ENCODE data around the gene C1orf198. TPM values are rescaled to one million over a fixed set of nuclear protein-coding genes. Genes with fewer than 3 reads are reported as not detected.

C1orf198 gene
- polyA plus RNA-seq, 2 of the 4 experiments (the other 2 are of a cell fraction), result 12.0 to 20.4 TPM

DNA sequence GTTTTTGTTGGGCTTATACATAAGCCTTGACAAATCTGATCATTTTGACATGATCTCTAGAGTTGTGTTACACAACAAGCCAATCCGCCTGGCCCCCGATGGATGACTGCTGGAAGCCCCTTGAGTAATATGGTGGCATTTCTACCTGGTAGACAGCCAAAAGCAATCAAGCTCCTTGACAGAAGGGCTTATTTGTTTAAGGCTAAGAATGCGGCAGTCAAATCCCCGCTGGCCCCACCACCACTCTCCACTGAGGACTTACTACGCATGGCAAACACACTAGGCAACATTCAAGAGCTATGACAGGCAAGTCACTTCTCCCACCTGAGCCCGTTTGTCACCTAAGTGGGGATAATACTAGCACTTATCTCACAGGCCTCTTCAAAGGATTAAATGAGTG lies 33.4 kb upstream of the C1orf198 start:
- CTCF ChIA-PET, result interaction anchor here (1.4 kb wide), 1 partner anchor 15 kb away, joined by 3 read pairs; no protein-coding TSS in a partner anchor
- no peak for TF ChIP-seq FOXS1 (CRISPR knock-in tag; IDR thresholded peaks at IDR 0.05)
- no peak for TF ChIP-seq ZFP36 (IDR thresholded peaks at IDR 0.05; ENCODE audit: borderline replicate concordance, partially characterized antibody)
- no peak for TF ChIP-seq ZNF302 (CRISPR knock-in tag; IDR thresholded peaks at IDR 0.05)
- TF ChIP-seq MAFK (IDR thresholded peaks at IDR 0.05; ENCODE audit: partially characterized antibody), result no peak
- no peak for TF ChIP-seq JUNB (IDR thresholded peaks at IDR 0.05)
- no peak for TF ChIP-seq CEBPB (IDR thresholded peaks at IDR 0.05)
- TF ChIP-seq, protein P1, sequence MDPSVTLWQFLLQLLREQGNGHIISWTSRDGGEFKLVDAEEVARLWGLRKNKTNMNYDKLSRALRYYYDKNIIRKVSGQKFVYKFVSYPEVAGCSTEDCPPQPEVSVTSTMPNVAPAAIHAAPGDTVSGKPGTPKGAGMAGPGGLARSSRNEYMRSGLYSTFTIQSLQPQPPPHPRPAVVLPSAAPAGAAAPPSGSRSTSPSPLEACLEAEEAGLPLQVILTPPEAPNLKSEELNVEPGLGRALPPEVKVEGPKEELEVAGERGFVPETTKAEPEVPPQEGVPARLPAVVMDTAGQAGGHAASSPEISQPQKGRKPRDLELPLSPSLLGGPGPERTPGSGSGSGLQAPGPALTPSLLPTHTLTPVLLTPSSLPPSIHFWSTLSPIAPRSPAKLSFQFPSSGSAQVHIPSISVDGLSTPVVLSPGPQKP (IDR thresholded peaks at IDR 0.05; ENCODE audit: low read depth, low read length), result no peak
- no peak for TF ChIP-seq JUN (IDR thresholded peaks at IDR 0.05)
- TF ChIP-seq EP300 (IDR thresholded peaks at IDR 0.05), result no peak
- no peak for TF ChIP-seq CBX2 (IDR thresholded peaks at IDR 0.05; ENCODE audit: borderline replicate concordance, low read depth)
- DNase-seq (ENCODE audit: low read depth in 1 of 2, low spot score in 1 of 2) (no peak), ATAC-seq (no peak), FAIRE-seq (no peak)
- no peak overlapping the region for H3K4me2 ChIP-seq
- no peaks in the 10 kb centered on the region for H3K4me1 ChIP-seq
- no peak overlapping the region for H3K4me3 ChIP-seq
- POLR2A ChIA-PET, result no interaction called here
- 92% methylated on average over 6 of the region's 6 CpGs for WGBS (ENCODE audit: missing lambda C conversion rate)
- H3K27ac ChIP-seq, result no peak overlapping the region
- H3K9me3 ChIP-seq, result no peaks in the 10 kb centered on the region

DNA sequence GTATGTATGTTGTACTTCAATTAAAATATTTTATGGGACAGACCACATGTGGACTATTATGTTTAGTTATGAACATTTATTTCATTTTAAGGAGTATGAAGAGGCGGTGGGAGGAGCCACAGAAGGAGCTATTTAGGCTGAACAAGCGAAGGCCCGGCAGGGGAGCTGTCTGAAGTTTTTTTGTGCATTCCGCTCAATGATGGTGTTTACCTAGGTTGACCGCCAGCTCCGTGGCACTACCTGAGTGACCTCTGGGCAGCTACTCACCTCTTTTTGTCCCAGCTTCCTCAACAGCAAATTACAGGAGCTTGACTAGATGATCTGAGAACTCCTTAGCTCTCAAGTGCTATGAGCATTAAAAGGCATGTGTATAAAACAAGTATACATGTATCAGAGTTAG lies 32.7 kb upstream of the C1orf198 start:
- DNase-seq (ENCODE audit: low read depth in 1 of 2, low spot score in 1 of 2), result no peak
- ATAC-seq, result no peak
- Histone ChIP-seq H3K27ac (no peak overlapping the region), H3K4me1 (no peaks in the 10 kb centered on the region), H3K4me3 (no peak overlapping the region), H3K9me3 (no peaks in the 10 kb centered on the region), H3K4me2 (no peak overlapping the region)
- no peak for TF ChIP-seq TFCP2L1 (CRISPR knock-in tag; IDR thresholded peaks at IDR 0.05)
- TF ChIP-seq FOSB (CRISPR knock-in tag; IDR thresholded peaks at IDR 0.05), result no peak
- no peak for TF ChIP-seq JUN (IDR thresholded peaks at IDR 0.05)
- no peak for TF ChIP-seq HDAC2 (IDR thresholded peaks at IDR 0.05)
- TF ChIP-seq MAZ (IDR thresholded peaks at IDR 0.05; ENCODE audit: borderline replicate concordance, low read depth, low read length), result no peak
- TF ChIP-seq, protein P2, sequence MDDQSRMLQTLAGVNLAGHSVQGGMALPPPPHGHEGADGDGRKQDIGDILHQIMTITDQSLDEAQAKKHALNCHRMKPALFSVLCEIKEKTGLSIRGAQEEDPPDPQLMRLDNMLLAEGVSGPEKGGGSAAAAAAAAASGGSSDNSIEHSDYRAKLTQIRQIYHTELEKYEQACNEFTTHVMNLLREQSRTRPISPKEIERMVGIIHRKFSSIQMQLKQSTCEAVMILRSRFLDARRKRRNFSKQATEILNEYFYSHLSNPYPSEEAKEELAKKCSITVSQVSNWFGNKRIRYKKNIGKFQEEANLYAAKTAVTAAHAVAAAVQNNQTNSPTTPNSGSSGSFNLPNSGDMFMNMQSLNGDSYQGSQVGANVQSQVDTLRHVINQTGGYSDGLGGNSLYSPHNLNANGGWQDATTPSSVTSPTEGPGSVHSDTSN (IDR thresholded peaks at IDR 0.05), result no peak
- no peak for TF ChIP-seq ZSCAN20 (CRISPR knock-in tag; IDR thresholded peaks at IDR 0.05)
- TF ChIP-seq ZC3H11A (IDR thresholded peaks at IDR 0.05), result no peak
- TF ChIP-seq GATA3 (IDR thresholded peaks at IDR 0.05; ENCODE audit: borderline replicate concordance), result no peak
- no peak for TF ChIP-seq EHF (CRISPR knock-in tag; IDR thresholded peaks at IDR 0.05)
- no peak for TF ChIP-seq CBX8 (IDR thresholded peaks at IDR 0.05)
- no peak for TF ChIP-seq SMC3 (IDR thresholded peaks at IDR 0.05)
- ChIA-PET POLR2A (no interaction called here), CTCF (interaction anchor here (1.2 to 1.4 kb wide), 2 partner anchors 15 to 17 kb away, joined by 3 to 5 read pairs; no protein-coding TSS in a partner anchor)
- 84% methylated on average over 6 of the region's 6 CpGs for WGBS (ENCODE audit: missing lambda C conversion rate)
- FAIRE-seq, result no peak

DNA sequence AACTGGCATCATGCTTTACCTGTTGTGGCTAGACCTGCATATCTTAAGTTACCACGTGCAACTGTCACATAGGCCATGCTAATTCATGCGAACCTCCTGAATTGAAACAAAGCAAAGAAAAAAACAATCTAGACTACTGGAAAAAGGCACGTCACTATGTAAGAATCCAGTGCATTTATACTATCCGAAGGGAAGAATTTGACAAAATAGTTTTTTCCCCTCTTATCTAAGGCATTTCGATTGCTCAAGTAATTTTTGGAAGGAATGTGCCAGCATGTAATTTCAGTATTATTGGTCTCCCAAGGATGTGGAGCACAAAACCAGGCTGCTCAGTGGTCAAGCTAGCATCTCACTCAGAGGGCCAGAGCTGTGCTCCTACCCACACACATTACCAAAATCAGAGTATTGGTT lies 31.5 kb upstream of the C1orf198 start:
- no peak for ATAC-seq
- Histone ChIP-seq H3K4me1 (no peaks in the 10 kb centered on the region), H3K4me2 (no peak overlapping the region), H3K4me3 (no peak overlapping the region), H3K27ac (no peak overlapping the region), H3K9me3 (no peaks in the 10 kb centered on the region)
- POLR2A ChIA-PET, result no interaction called here
- no peak for DNase-seq (ENCODE audit: low read depth in 1 of 2, low spot score in 1 of 2)
- no peak for FAIRE-seq
- whole genome bisulfite sequencing (ENCODE audit: missing lambda C conversion rate), result 80% methylated on average over 5 of the region's 5 CpGs
- CTCF ChIA-PET, result interaction anchor here (1.4 to 2.2 kb wide), 2 partner anchors 8 to 311 kb away, joined by 3 to 8 read pairs; no protein-coding TSS in a partner anchor
- TF ChIP-seq HDAC2 (IDR thresholded peaks at IDR 0.05) (no peak), KDM1A (IDR thresholded peaks at IDR 0.05; ENCODE audit: low read depth) (no peak), ZC3H11A (IDR thresholded peaks at IDR 0.05) (no peak), FOSB (CRISPR knock-in tag; IDR thresholded peaks at IDR 0.05) (no peak), FOSL2 (IDR thresholded peaks at IDR 0.05) (no peak), FOSL2 (CRISPR knock-in tag; IDR thresholded peaks at IDR 0.05) (no peak), TP53 (CRISPR knock-in tag; IDR thresholded peaks at IDR 0.05) (no peak), HOXB13 (CRISPR knock-in tag; IDR thresholded peaks at IDR 0.05; ENCODE audit: low read depth) (no peak), MAZ (IDR thresholded peaks at IDR 0.05; ENCODE audit: borderline replicate concordance, low read depth, low read length) (no peak), ZNF302 (CRISPR knock-in tag; IDR thresholded peaks at IDR 0.05) (no peak), CHD4 (IDR thresholded peaks at IDR 0.05; ENCODE audit: borderline replicate concordance) (no peak)
- TF ChIP-seq, protein P1 (IDR thresholded peaks at IDR 0.05; ENCODE audit: low read depth, low read length), result no peak
